MM.1S (cell line): ENCODE data around the gene RSPH6A.

Experiments
- DNase-seq: peaks from one replicate; pipeline ENCODE4 v3.0.0-alpha.2; 2015
- H2AFZ ChIP-seq: fragments of 300-600 bp; sonication (generic); 2 replicates; pipeline ENCODE4 v1.6.0; 2016; ENCODE audit warnings: antibody characterized with exemption, low read length
- H3F3A ChIP-seq: fragments of 300-600 bp; sonication (generic); 2 replicates; pipeline ENCODE4 v1.6.1; 2016; ENCODE audit warnings: mild to moderate bottlenecking, antibody characterized with exemption, low read length, moderate library complexity, mixed read lengths; ENCODE audit not compliant: insufficient read depth
- H3K27ac ChIP-seq: fragments of 300-600 bp; sonication (generic); 2 replicates; pipeline ENCODE4 v1.5.1; 2016; ENCODE audit warnings: mild to moderate bottlenecking, low read length
- H3K27me3 ChIP-seq: fragments of 300-600 bp; sonication (generic); replicated peaks from 2 replicates; pipeline ENCODE4 v1.6.0; 2016; ENCODE audit warnings: low read length; ENCODE audit not compliant: insufficient read depth
- H3K36me3 ChIP-seq: fragments of 300-600 bp; sonication (generic); replicated peaks from 2 replicates; pipeline ENCODE4 v1.6.1; 2016; ENCODE audit warnings: mild to moderate bottlenecking, low read length, mixed read lengths; ENCODE audit not compliant: insufficient read depth
- H3K4me1 ChIP-seq: fragments of 300-600 bp; sonication (generic); 2 replicates; pipeline ENCODE4 v1.6.1; 2016; ENCODE audit warnings: low read length, mixed read lengths
- H3K4me2 ChIP-seq: fragments of 300-600 bp; sonication (generic); 2 replicates; pipeline ENCODE4 v1.6.0; 2016; ENCODE audit warnings: low read depth, low read length
- H3K4me3 ChIP-seq: fragments of 300-600 bp; sonication (generic); 2 replicates; pipeline ENCODE4 v1.5.1; 2016; ENCODE audit warnings: low read length, mixed read lengths
- H3K79me2 ChIP-seq: fragments of 300-600 bp; sonication (generic); 2 replicates; pipeline ENCODE4 v1.6.1; 2016; ENCODE audit warnings: mixed run types, low read length, mixed read lengths
- H3K9ac ChIP-seq: fragments of 300-600 bp; sonication (generic); 2 replicates; pipeline ENCODE4 v1.6.1; 2016; ENCODE audit warnings: low read length, mixed read lengths
- H3K9me2 ChIP-seq: fragments of 300-600 bp; sonication (generic); replicated peaks from 2 replicates; pipeline ENCODE4 v1.6.1; 2016; ENCODE audit warnings: mild to moderate bottlenecking, low read length, mixed read lengths; ENCODE audit not compliant: insufficient read depth
- H3K9me3 ChIP-seq: fragments of 300-600 bp; sonication (generic); replicated peaks from 2 replicates; pipeline ENCODE4 v1.6.1; 2016; ENCODE audit warnings: mild to moderate bottlenecking, low read length, mixed read lengths; ENCODE audit not compliant: insufficient read depth
- H4K20me1 ChIP-seq: fragments of 300-600 bp; sonication (generic); 2 replicates; pipeline ENCODE4 v1.6.1; 2016; ENCODE audit warnings: mild to moderate bottlenecking, low read length, moderate library complexity, mixed read lengths; ENCODE audit not compliant: insufficient read depth
- EZH2 ChIP-seq: fragments of 300-600 bp; sonication (generic); optimal IDR thresholded peaks from 2 replicates; pipeline ENCODE3; 2017; ENCODE audit warnings: low read depth, mild to moderate bottlenecking, antibody characterized with exemption, low read length, mixed read lengths
- EZH2phosphoT487 ChIP-seq: fragments of 300-600 bp; sonication (generic); IDR thresholded peaks from 2 replicates; pipeline ENCODE4 v1.6.1; 2018; ENCODE audit warnings: antibody characterized with exemption, low read length
- TF ChIP-seq, protein P1 (sequence below): fragments of 300-600 bp; sonication (generic); IDR thresholded peaks from 2 replicates; pipeline ENCODE4 v1.5.1; 2016; ENCODE audit warnings: antibody characterized with exemption, low read length, mixed read lengths

Gene RSPH6A

DNA sequence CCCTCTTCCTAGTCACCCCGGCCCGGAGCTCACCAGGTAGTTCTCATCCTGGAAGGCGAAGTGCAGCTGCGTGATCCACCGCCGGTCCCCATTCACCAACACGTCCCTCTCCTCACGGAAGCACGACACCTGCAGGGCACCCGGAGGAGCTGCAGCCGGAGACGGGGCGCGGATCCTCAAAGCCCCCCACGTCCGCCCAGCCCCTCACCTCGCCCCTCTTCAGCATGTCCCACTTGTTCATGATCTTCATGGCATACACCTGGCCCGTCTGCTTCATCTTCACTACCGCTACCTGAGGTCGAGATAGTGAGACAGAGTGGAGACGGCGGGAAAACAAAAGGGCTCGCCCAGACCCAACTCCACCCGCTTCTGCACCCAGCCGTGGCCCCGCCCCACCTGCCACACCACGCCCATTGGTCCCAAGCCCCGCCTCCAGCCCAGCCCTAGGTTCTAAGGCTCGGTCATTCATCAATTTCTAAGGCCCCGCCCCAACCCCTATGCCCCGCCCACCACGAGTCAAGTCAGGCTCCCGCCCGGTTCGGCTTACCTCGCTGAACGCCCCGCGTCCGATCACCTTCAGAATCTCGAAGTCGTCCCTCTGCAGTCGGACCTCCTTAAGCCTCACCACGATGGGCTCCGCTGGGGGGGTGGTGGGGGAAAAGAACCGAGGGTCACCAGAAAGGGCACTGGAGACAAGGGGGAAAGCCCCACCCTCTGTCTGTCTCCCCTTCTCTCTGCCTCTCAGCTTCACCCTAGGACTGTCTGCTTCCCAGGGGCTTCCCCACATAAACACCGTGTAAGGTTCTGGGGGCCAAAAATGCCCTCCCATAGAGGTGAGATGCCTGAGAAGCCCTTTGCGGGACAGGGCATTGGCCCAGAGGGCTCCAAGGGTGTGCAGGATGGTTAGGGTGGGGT, 35.6 kb downstream of the RSPH6A start:
- Histone ChIP-seq H3K79me2 (no peaks in the 10 kb centered on the region), H4K20me1 (no peaks in the 10 kb centered on the region), H3K27ac (no peak overlapping the region), H3K4me2 (peak overlapping the region; percentile 81), H3F3A (peaks cover 6% of the 10 kb centered on the region; the same call in 1 of the 2 replicates), H3K36me3 (no peaks in the 10 kb centered on the region), H2AFZ (peak overlapping the region; percentile 50), H3K9me2 (no peaks in the 10 kb centered on the region), H3K4me3 (peak overlapping the region; percentile 58), H3K27me3 (no peaks in the 10 kb centered on the region), H3K4me1 (0 out of 2 replicates have a peak, but pooled peaks cover 6% of the 10 kb centered on the region), H3K9ac (peak overlapping the region; percentile 5; the same call in 1 of the 2 replicates), H3K9me3 (no peaks in the 10 kb centered on the region)
- peak; percentile 84 for DNase-seq
- TF ChIP-seq, protein P1, sequence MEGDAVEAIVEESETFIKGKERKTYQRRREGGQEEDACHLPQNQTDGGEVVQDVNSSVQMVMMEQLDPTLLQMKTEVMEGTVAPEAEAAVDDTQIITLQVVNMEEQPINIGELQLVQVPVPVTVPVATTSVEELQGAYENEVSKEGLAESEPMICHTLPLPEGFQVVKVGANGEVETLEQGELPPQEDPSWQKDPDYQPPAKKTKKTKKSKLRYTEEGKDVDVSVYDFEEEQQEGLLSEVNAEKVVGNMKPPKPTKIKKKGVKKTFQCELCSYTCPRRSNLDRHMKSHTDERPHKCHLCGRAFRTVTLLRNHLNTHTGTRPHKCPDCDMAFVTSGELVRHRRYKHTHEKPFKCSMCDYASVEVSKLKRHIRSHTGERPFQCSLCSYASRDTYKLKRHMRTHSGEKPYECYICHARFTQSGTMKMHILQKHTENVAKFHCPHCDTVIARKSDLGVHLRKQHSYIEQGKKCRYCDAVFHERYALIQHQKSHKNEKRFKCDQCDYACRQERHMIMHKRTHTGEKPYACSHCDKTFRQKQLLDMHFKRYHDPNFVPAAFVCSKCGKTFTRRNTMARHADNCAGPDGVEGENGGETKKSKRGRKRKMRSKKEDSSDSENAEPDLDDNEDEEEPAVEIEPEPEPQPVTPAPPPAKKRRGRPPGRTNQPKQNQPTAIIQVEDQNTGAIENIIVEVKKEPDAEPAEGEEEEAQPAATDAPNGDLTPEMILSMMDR: peak; percentile 64
- TF ChIP-seq EZH2 (no peak), EZH2phosphoT487 (no peak)

DNA sequence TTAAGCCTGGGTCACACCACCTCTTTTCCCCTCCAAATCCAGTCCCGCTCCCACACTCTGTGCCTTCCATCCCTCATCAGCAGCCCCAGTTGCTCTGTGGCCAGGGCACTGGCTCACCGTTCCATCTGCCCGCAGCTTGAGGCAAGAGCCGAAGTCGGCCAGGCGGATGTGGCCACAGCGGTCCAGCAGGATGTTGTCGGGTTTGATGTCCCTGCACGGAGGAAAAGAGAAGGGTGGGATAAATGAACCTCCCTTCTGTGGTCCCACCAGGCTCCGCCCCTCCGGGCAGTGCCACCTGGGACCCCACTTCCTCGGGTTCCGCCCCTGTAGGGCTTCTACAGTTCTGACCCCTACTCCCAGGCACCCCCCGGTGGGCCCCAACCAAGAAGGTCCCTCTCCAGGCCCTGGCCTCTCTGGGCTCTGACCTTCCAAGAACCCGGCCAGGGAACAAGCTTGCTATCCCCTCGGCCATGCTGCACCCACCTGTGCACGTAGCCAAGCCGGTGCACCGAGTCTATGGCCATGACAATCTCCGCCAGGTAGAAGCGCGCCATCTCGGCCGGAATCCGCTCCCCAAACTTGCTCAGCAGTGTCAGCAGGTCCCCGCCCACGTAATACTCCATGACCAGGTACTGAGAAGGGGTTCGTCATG, 37.0 kb downstream of the RSPH6A start:
- H3K4me2 ChIP-seq: no peak overlapping the region
- H3K79me2 ChIP-seq: no peaks in the 10 kb centered on the region
- 0 out of 2 replicates have a peak, but pooled peaks cover 6% of the 10 kb centered on the region for H3K4me1 ChIP-seq
- H3K9me2 ChIP-seq: no peaks in the 10 kb centered on the region
- no peak overlapping the region for H3K9ac ChIP-seq
- H3K4me3 ChIP-seq: no peak overlapping the region
- H4K20me1 ChIP-seq: no peaks in the 10 kb centered on the region
- DNase-seq: no peak
- H3F3A ChIP-seq: peaks cover 6% of the 10 kb centered on the region; the same call in 1 of the 2 replicates
- H3K27ac ChIP-seq: no peak overlapping the region
- H3K27me3 ChIP-seq: no peaks in the 10 kb centered on the region
- no peaks in the 10 kb centered on the region for H3K36me3 ChIP-seq
- H2AFZ ChIP-seq: no peak overlapping the region
- H3K9me3 ChIP-seq: no peaks in the 10 kb centered on the region
- TF ChIP-seq EZH2phosphoT487 (no peak), EZH2 (no peak)
- TF ChIP-seq, protein P1: no peak

- Histone ChIP-seq H3K27me3 (no peaks in the 10 kb centered on the region), H3K4me2 (no peak overlapping the region), H3K79me2 (no peaks in the 10 kb centered on the region), H3K27ac (no peak overlapping the region), H2AFZ (no peak overlapping the region), H3K9me2 (no peaks in the 10 kb centered on the region), H3K9ac (no peak overlapping the region), H3K9me3 (no peaks in the 10 kb centered on the region), H3K4me3 (no peak overlapping the region), H4K20me1 (no peaks in the 10 kb centered on the region), H3F3A (peaks cover 6% of the 10 kb centered on the region), H3K4me1 (0 out of 2 replicates have a peak, but pooled peaks cover 6% of the 10 kb centered on the region), H3K36me3 (no peaks in the 10 kb centered on the region)
- DNase-seq: no peak
- no peak for TF ChIP-seq EZH2phosphoT487
- TF ChIP-seq EZH2: no peak
- TF ChIP-seq, protein P1: no peak
Measured at GRCh38 chr19:45777395-45777961, 37.6 kb downstream of the RSPH6A start.
